HepG2 (cell line): ENCODE results near the gene CFAP100. TPM values are rescaled to one million over a fixed set of nuclear protein-coding genes. Genes with fewer than 3 reads are reported as not detected.

Experiments
- ARID5B ChIP-seq: IDR thresholded peaks from 2 replicates; pipeline ENCODE4 v1.4.0; 2020; ENCODE audit warnings: mild to moderate bottlenecking, missing genetic modification reagents
- MED8 ChIP-seq: sonication (generic); formaldehyde crosslinking; IDR thresholded peaks from 2 replicates; pipeline ENCODE4 v1.8.1; 2023; ENCODE audit warnings: mild to moderate bottlenecking, missing genetic modification reagents; ENCODE audit not compliant: insufficient replicate concordance
- MTF1 ChIP-seq: sonication (generic); formaldehyde crosslinking; IDR thresholded peaks from 2 replicates; pipeline ENCODE4 v1.5.0; 2020; ENCODE audit warnings: missing genetic modification reagents
- NFYC ChIP-seq: IDR thresholded peaks from 2 replicates; pipeline ENCODE4 v1.6.1; 2016; ENCODE audit warnings: missing genetic modification reagents, missing compliant biosample characterization
- PRDM10 ChIP-seq: sonication (generic); formaldehyde crosslinking; IDR thresholded peaks from 2 replicates; pipeline ENCODE4 v1.4.0; 2020; ENCODE audit warnings: low read depth, missing genetic modification reagents
- TP53 ChIP-seq: sonication (generic); formaldehyde crosslinking; conservative IDR thresholded peaks from 2 replicates; pipeline ENCODE4 v1.4.0; 2020; ENCODE audit warnings: missing genetic modification reagents
- ZNF343 ChIP-seq: sonication (generic); formaldehyde crosslinking; IDR thresholded peaks from 2 replicates; pipeline ENCODE4 v1.4.0; 2020; ENCODE audit warnings: mild to moderate bottlenecking, missing genetic modification reagents
- ZNF460 ChIP-seq: sonication (generic); formaldehyde crosslinking; IDR thresholded peaks from 2 replicates; pipeline ENCODE4 v1.5.1; 2020; ENCODE audit warnings: missing genetic modification reagents, mild to moderate bottlenecking, borderline replicate concordance
- ZNF768 ChIP-seq: sonication (generic); formaldehyde crosslinking; IDR thresholded peaks from 2 replicates; pipeline ENCODE4 v1.4.0; 2020; ENCODE audit warnings: missing genetic modification reagents
- polyA plus RNA-seq, 8 experiments: library from polyadenylated mRNA; depleted of rRNA in 3 of 8; stranded (reverse) in 7 of 8; unstranded in 1 of 8; fragments of >200 nt; fragmentation: Illumina TruSeq in 4 of 8; extraction: Trizol in 4 of 8; gene quantifications; 2 replicates each; pipeline versions ENCODE4 v1.2.1 to v1.2.3, GENCODE V29; 2011 to 2016; ENCODE audit warnings: low read depth in 4 of 8, missing spikeins in 1 of 8, mixed read lengths in 1 of 8; ENCODE audit not compliant: insufficient read depth in 1 of 8
- total RNA-seq, 5 experiments: library from RNA; depleted of rRNA; stranded (reverse); fragments of >200 nt; fragmentation: Illumina TruSeq; extraction: Trizol; gene quantifications; 2 replicates each; pipeline ENCODE4 v1.2.3, GENCODE V29; 2016; ENCODE audit warnings: low read depth in 1 of 5
- TF ChIP-seq, protein P1 (sequence below): sonication (generic); formaldehyde crosslinking; IDR thresholded peaks from 2 replicates; pipeline ENCODE4 v1.4.0; 2020; ENCODE audit warnings: missing genetic modification reagents
- TF ChIP-seq, protein P2 (sequence below): sonication (generic); formaldehyde crosslinking; IDR thresholded peaks from 2 replicates; pipeline ENCODE4 v1.5.1; 2020; ENCODE audit warnings: mild to moderate bottlenecking, missing genetic modification reagents, moderate library complexity
- TF ChIP-seq, protein P3 (sequence below): sonication (generic); formaldehyde crosslinking; IDR thresholded peaks from 2 replicates; pipeline ENCODE4 v1.4.0; 2020; ENCODE audit warnings: missing genetic modification reagents, low read depth, mild to moderate bottlenecking, borderline replicate concordance

The CFAP100 gene
- total and polyA plus RNA-seq, 2 of the 13 experiments (the other 11 are each of a cell fraction or from before 2014, with no cell fraction given) = 0.32 TPM; not detected in 1

DNA sequence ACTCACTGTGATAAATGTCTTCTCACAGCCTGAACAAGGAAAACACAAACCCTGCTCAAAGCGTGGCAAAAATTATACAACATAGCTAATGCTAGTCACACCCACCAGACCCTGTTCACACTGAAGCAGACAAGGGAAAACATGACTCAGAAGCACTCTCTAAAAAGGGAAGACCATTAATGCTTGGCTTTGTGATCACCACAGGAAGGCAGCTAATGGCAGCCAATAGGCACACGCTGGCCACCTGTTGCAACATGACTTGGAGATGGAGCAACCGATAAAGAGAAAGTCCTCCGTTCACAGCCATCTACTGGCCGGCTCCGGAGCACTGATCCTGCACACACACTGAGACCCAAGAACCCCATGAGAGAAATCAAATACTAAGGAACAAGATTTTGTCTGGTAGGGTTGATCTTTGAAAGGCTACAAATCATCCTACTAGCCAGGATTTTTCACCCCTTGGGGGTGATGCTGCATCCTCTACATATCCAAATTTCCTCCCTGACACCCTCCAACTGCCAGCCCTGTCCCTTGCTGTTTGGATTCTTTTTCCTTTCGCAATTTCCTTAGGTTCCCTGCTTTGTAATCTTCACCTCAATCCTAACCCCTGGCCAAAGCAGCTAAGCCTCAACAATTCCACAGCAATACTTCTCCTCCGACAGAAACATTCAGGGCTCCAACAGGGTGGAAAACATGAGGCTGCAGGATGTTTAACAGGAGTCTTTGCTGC, 77.7 kb downstream of the CFAP100 start (continued):
- TF ChIP-seq PRDM10 (peak; percentile 58; the same call in 1 of the 2 replicates), ZNF460 (no peak; the same call in 1 of the 2 replicates), TP53 (CRISPR knock-in tag) (no peak), ZNF768 (CRISPR knock-in tag) (no peak), NFYC (CRISPR knock-in tag) (peak; percentile 80), MTF1 (no peak), MED8 (CRISPR knock-in tag) (no peak), ZNF343 (no peak), ARID5B (CRISPR knock-in tag) (peak; percentile 79; the same call in 1 of the 2 replicates)
- TF ChIP-seq, protein P1, sequence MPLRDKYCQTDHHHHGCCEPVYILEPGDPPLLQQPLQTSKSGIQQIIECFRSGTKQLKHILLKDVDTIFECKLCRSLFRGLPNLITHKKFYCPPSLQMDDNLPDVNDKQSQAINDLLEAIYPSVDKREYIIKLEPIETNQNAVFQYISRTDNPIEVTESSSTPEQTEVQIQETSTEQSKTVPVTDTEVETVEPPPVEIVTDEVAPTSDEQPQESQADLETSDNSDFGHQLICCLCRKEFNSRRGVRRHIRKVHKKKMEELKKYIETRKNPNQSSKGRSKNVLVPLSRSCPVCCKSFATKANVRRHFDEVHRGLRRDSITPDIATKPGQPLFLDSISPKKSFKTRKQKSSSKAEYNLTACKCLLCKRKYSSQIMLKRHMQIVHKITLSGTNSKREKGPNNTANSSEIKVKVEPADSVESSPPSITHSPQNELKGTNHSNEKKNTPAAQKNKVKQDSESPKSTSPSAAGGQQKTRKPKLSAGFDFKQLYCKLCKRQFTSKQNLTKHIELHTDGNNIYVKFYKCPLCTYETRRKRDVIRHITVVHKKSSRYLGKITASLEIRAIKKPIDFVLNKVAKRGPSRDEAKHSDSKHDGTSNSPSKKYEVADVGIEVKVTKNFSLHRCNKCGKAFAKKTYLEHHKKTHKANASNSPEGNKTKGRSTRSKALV (CRISPR knock-in tag) = no peak; the same call in 1 of the 2 replicates
- TF ChIP-seq, protein P2, sequence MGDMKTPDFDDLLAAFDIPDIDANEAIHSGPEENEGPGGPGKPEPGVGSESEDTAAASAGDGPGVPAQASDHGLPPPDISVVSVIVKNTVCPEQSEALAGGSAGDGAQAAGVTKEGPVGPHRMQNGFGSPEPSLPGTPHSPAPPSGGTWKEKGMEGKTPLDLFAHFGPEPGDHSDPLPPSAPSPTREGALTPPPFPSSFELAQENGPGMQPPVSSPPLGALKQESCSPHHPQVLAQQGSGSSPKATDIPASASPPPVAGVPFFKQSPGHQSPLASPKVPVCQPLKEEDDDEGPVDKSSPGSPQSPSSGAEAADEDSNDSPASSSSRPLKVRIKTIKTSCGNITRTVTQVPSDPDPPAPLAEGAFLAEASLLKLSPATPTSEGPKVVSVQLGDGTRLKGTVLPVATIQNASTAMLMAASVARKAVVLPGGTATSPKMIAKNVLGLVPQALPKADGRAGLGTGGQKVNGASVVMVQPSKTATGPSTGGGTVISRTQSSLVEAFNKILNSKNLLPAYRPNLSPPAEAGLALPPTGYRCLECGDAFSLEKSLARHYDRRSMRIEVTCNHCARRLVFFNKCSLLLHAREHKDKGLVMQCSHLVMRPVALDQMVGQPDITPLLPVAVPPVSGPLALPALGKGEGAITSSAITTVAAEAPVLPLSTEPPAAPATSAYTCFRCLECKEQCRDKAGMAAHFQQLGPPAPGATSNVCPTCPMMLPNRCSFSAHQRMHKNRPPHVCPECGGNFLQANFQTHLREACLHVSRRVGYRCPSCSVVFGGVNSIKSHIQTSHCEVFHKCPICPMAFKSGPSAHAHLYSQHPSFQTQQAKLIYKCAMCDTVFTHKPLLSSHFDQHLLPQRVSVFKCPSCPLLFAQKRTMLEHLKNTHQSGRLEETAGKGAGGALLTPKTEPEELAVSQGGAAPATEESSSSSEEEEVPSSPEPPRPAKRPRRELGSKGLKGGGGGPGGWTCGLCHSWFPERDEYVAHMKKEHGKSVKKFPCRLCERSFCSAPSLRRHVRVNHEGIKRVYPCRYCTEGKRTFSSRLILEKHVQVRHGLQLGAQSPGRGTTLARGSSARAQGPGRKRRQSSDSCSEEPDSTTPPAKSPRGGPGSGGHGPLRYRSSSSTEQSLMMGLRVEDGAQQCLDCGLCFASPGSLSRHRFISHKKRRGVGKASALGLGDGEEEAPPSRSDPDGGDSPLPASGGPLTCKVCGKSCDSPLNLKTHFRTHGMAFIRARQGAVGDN (CRISPR knock-in tag) = peak; percentile 19; the same call in 1 of the 2 replicates
- TF ChIP-seq, protein P3, sequence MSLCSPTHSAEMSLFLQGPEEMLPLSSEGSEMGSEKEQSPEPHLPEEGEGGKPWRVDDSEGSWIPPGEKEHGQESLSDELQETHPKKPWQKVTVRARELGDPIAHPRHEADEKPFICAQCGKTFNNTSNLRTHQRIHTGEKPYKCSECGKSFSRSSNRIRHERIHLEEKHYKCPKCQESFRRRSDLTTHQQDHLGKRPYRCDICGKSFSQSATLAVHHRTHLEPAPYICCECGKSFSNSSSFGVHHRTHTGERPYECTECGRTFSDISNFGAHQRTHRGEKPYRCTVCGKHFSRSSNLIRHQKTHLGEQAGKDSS (CRISPR knock-in tag) = no peak
